Central memory CD8-positive, alpha-beta T cell (primary cell): ENCODE results near the gene ARHGAP23.
"Not testable (repeated sequence)": the region's sequence is repeated elsewhere in the genome, so short reads cannot be mapped to it uniquely, and the experiment has no call there.

Experiments
- ATAC-seq: fragments of 150-1000 bp; cut with Tn5 transposase; replicated peaks from 2 replicates; pipeline ENCODE4 v1.10.0; 2022; ENCODE audit warnings: mild to moderate bottlenecking, moderate FRiP score, moderate number of reproducible peaks; ENCODE audit not compliant: poor library complexity, severe bottlenecking; ENCODE audit errors: extremely low read depth
- DNase-seq, 2 donors: peaks; one replicate each; pipeline ENCODE4 v3.0.0; 2021; ENCODE audit warnings: low spot score in 2 of 2
- H3K27ac Mint-ChIP-seq: one replicate; pipeline ENCODE4 v1.8.0; 2022; ENCODE audit warnings: low read depth, mild to moderate bottlenecking, moderate library complexity, mixed read lengths
- H3K27me3 Mint-ChIP-seq: one replicate; pipeline ENCODE4 v1.8.0; 2022; ENCODE audit warnings: mixed read lengths
- H3K36me3 Mint-ChIP-seq: one replicate; pipeline ENCODE4 v1.8.0; 2022; ENCODE audit warnings: mild to moderate bottlenecking, moderate library complexity, mixed read lengths; ENCODE audit not compliant: insufficient read depth
- H3K4me1 Mint-ChIP-seq: one replicate; pipeline ENCODE4 v1.8.0; 2022; ENCODE audit warnings: mixed read lengths
- H3K4me3 Mint-ChIP-seq: one replicate; pipeline ENCODE4 v1.8.0; 2022; ENCODE audit warnings: mild to moderate bottlenecking, moderate library complexity, mixed read lengths
- H3K9me3 Mint-ChIP-seq: one replicate; pipeline ENCODE4 v1.8.0; 2022; ENCODE audit warnings: mixed read lengths

ARHGAP23 gene

GRCh38 chr17:38498353-38498752, 70.1 kb downstream of the ARHGAP23 start:
- no peaks in the 10 kb centered on the region for H3K9me3 Mint-ChIP-seq
- H3K4me1 Mint-ChIP-seq, result no peaks in the 10 kb centered on the region
- no peak overlapping the region for H3K4me3 Mint-ChIP-seq
- DNase-seq (no peak), ATAC-seq (no peak)
- H3K27me3 Mint-ChIP-seq, result peaks cover 10% of the 10 kb centered on the region
- peaks cover 2% of the 10 kb centered on the region for H3K36me3 Mint-ChIP-seq
- no peak overlapping the region for H3K27ac Mint-ChIP-seq

GRCh38 chr17:38499230-38499629, 71.0 kb downstream of the ARHGAP23 start:
- DNase-seq, H3K4me3 Mint-ChIP-seq, H3K36me3 Mint-ChIP-seq, ATAC-seq, H3K27ac Mint-ChIP-seq, H3K9me3 Mint-ChIP-seq, H3K4me1 Mint-ChIP-seq: not testable (repeated sequence)
- peaks cover 13% of the 10 kb centered on the region for H3K27me3 Mint-ChIP-seq

- not testable (repeated sequence) for H3K27ac Mint-ChIP-seq, H3K9me3 Mint-ChIP-seq, H3K4me3 Mint-ChIP-seq, H3K4me1 Mint-ChIP-seq, ATAC-seq, DNase-seq, H3K36me3 Mint-ChIP-seq
- peaks cover 13% of the 10 kb centered on the region for H3K27me3 Mint-ChIP-seq
Observed at GRCh38 chr17:38501718-38502117, 73.5 kb downstream of the ARHGAP23 start.

GRCh38 chr17:38503286-38503913, 75.1 kb downstream of the ARHGAP23 start:
- not testable (repeated sequence) for ATAC-seq, H3K4me1 Mint-ChIP-seq, H3K27ac Mint-ChIP-seq, H3K4me3 Mint-ChIP-seq, H3K9me3 Mint-ChIP-seq, DNase-seq, H3K36me3 Mint-ChIP-seq
- peaks cover 24% of the 10 kb centered on the region for H3K27me3 Mint-ChIP-seq

- Mint-ChIP-seq H3K4me3 (no peak overlapping the region), H3K9me3 (no peaks in the 10 kb centered on the region), H3K36me3 (peaks cover 2% of the 10 kb centered on the region), H3K4me1 (peaks cover 11% of the 10 kb centered on the region), H3K27ac (no peak overlapping the region), H3K27me3 (peaks cover 32% of the 10 kb centered on the region)
- ATAC-seq, result no peak
- no peak for DNase-seq
Observed at GRCh38 chr17:38504216-38504615, 76.0 kb downstream of the ARHGAP23 start.

GRCh38 chr17:38507436-38507835, 79.2 kb downstream of the ARHGAP23 start:
- Mint-ChIP-seq H3K4me3 (no peak overlapping the region), H3K27me3 (peaks cover 57% of the 10 kb centered on the region), H3K27ac (no peak overlapping the region), H3K36me3 (peaks cover 2% of the 10 kb centered on the region), H3K9me3 (no peaks in the 10 kb centered on the region), H3K4me1 (peaks cover 16% of the 10 kb centered on the region)
- no peak for DNase-seq
- no peak for ATAC-seq

- Mint-ChIP-seq H3K36me3 (peaks cover under 1% of the 10 kb centered on the region), H3K4me1 (peaks cover 16% of the 10 kb centered on the region), H3K27ac (no peak overlapping the region), H3K4me3 (peak overlapping the region; percentile 80), H3K27me3 (peaks cover 53% of the 10 kb centered on the region), H3K9me3 (no peaks in the 10 kb centered on the region)
- ATAC-seq (no peak), DNase-seq (no peak)
Observed at GRCh38 chr17:38507921-38508569, 79.8 kb downstream of the ARHGAP23 start.

- no peak overlapping the region for H3K27ac Mint-ChIP-seq
- H3K4me3 Mint-ChIP-seq, result peak overlapping the region; percentile 80
- H3K27me3 Mint-ChIP-seq, result peaks cover 48% of the 10 kb centered on the region
- DNase-seq (no peak), ATAC-seq (no peak)
- H3K4me1 Mint-ChIP-seq, result peaks cover 16% of the 10 kb centered on the region
- no peaks in the 10 kb centered on the region for H3K36me3 Mint-ChIP-seq
- no peaks in the 10 kb centered on the region for H3K9me3 Mint-ChIP-seq
Observed at GRCh38 chr17:38508570-38508950, 80.3 kb downstream of the ARHGAP23 start.

GRCh38 chr17:38508954-38509771, 80.9 kb downstream of the ARHGAP23 start:
- DNase-seq (peak; percentile 47 to 53), ATAC-seq (peak; percentile 80)
- H3K36me3 Mint-ChIP-seq, result no peaks in the 10 kb centered on the region
- peaks cover 16% of the 10 kb centered on the region for H3K4me1 Mint-ChIP-seq
- peaks cover 47% of the 10 kb centered on the region for H3K27me3 Mint-ChIP-seq
- H3K4me3 Mint-ChIP-seq, result peak overlapping the region; percentile 80
- no peaks in the 10 kb centered on the region for H3K9me3 Mint-ChIP-seq
- H3K27ac Mint-ChIP-seq, result no peak overlapping the region

GRCh38 chr17:38509772-38510420, 81.6 kb downstream of the ARHGAP23 start:
- H3K36me3 Mint-ChIP-seq, result no peaks in the 10 kb centered on the region
- DNase-seq (no peak), ATAC-seq (no peak)
- H3K4me3 Mint-ChIP-seq, result peak overlapping the region; percentile 80
- H3K27me3 Mint-ChIP-seq, result peaks cover 47% of the 10 kb centered on the region
- H3K27ac Mint-ChIP-seq, result no peak overlapping the region
- peaks cover 16% of the 10 kb centered on the region for H3K4me1 Mint-ChIP-seq
- no peaks in the 10 kb centered on the region for H3K9me3 Mint-ChIP-seq

GRCh38 chr17:38510421-38511149, 82.3 kb downstream of the ARHGAP23 start:
- no peaks in the 10 kb centered on the region for H3K9me3 Mint-ChIP-seq
- H3K36me3 Mint-ChIP-seq, result no peaks in the 10 kb centered on the region
- H3K27me3 Mint-ChIP-seq, result peaks cover 47% of the 10 kb centered on the region
- no peak overlapping the region for H3K4me3 Mint-ChIP-seq
- no peak for ATAC-seq
- DNase-seq, result no peak
- peaks cover 16% of the 10 kb centered on the region for H3K4me1 Mint-ChIP-seq
- H3K27ac Mint-ChIP-seq, result no peak overlapping the region
